IPS DF 4.7 (cell line): ENCODE data around the gene SNUPN.
A peak's percentile ranks its signal among the peaks of the same experiment; 100 is the strongest.

Experiments
- DNase-seq: peaks from one replicate; pipeline ENCODE4 v3.0.0-alpha.2; 2013; ENCODE audit warnings: low spot score; ENCODE audit errors: extremely low read depth

SNUPN gene

DNA sequence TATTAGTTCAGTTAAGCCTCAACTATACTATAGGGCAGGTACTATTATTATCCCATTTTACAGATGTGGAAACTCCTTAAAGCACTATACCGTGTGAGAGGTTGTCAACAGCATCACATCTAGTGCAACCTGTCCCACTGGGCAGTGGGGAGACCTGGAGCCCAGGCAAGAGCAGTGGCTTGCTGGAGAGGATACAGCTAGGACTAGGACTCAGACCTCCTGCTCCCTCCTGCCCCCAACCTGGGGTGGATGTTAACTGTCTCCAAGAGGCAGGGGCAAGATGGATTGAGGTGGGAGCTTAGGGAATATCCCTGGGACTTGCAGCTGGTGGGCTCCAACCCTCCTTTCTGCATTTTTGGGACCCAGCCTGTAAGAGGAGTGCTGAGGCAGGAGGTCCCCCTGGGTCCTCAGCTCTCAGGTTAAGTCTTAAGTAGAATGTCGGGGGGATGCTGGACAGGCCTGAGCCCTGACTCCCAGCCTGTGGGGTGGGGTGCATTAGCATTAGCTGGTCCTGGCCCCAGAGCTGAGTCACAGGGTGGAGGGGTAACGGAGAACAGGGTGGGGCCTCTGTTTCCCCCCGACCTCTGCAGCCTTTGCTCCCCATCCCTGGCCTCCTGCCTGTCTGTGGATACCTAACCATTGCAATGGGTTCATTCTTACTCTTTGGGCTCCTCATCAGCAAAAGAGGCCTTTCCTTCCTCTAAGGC lies 28.8 kb upstream of the SNUPN start:
- DNase-seq = no peak

DNA sequence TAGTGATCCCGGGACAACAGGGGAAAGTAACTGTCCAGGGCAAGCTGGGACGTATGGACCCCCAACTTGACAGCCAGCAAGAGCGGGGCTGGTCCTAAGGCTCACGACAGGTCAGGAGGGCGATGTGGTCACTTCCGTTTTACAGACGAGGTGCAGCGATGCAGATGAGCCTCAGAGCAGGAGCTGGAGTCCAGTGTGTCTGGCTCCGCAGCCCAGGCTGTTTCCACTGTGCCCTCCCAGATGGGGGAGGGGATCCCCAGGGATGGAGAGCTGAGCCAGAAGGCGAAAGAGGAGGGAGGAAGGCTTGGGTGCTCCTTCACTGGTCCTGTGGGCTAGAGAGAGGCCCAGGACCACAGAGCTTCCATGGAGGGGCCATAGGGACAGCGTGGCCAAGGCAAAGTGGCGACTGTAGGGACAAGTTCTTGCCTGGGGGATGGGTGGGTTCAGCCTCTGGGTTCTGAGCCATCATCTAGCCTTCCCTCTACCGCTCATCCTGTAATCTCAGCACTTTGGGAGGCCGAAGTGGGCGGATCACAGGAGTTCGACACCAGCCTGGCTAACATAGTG lies 27.9 kb upstream of the SNUPN start:
- no peak for DNase-seq

DNA sequence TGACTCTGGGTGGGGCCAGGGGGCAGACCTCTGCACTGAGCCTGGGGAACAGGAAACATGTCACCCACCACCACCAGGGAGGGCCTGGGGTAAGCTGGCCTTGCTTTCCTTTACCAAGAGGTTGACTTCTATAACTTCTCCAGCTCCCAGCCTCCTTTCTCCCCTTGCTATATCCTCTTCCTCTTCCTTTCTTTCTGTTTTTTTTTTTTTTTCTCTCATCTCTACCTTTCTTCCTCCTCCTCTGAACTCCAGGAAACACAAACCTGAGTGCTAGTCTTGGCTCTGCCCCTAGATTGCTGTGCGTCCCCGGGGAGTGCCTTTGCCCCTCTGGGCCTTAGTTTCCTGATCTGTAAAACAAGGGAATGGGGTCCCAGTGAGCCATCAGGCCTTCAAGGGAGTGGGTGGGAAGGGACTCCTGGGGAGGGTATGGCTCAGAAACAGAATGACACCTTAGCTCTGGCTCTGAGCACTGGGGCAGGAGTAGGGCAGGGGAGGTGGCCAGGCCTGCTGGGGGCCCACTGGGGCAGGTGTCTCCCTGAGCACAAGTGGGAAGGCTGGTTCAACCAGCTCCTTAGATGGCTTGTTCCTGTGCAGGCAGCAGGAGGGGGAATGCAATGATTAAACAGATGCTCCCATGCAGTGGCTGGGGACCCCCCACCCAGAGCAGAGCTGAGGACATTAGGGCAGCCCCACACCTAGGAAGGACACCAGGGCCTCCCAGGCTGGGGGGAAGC lies 26.5 kb upstream of the SNUPN start:
- no peak for DNase-seq

DNA sequence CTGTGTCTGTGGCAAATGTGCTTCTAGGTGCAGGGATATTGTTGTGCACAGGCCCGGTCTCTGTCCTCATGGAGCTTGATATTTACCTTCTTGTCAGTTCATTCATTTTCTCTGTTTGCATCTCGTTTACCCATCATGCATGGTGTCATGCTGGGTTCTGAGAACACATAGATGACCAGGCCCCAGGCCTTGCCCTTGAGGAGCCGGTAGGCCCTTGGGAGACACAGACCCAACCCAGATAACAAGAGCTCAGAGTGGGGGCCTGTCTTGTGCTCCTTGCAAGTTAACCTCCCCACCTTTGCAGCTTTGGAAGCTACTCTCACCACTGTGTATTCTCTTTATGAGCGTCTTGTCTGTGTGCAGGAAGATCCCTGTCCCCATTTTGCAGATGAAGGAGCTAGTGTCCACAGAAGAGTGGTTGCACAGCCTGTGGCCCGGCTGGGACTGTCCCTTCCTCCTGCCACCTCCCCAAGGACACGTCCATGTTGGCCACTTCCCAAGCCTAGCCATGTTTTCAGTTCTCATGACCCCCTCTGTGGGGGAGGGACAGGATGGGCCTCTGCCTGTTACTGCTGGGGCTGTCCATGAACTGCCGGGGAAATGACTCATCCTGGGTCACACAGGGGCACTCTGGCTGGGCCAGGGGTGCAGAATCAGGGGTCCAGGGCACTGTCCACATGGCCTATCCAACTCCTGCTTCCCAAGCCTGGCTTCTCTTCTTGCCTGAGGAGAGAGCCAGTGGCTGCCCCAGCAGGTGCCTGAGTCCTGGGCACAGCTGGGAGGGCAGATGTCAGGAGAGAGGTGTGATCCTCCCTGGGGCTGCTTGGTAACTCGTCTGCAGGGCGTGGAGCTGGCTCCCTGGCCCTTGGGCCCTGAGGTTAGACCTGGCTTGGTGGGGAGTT lies 25.6 kb upstream of the SNUPN start:
- no peak for DNase-seq

DNA sequence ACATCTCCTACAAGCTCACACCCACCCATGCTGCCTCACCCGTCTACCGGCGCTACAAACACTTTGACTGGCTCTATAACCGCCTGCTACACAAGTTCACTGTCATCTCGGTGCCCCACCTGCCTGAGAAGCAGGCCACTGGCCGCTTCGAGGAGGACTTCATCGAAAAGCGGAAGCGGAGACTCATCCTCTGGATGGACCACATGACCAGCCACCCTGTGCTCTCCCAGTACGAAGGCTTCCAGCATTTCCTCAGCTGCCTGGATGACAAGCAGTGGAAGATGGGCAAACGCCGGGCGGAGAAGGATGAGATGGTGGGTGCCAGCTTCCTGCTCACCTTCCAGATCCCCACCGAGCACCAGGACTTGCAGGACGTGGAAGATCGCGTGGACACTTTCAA lies 24.3 kb upstream of the SNUPN start:
- DNase-seq = no peak

DNA sequence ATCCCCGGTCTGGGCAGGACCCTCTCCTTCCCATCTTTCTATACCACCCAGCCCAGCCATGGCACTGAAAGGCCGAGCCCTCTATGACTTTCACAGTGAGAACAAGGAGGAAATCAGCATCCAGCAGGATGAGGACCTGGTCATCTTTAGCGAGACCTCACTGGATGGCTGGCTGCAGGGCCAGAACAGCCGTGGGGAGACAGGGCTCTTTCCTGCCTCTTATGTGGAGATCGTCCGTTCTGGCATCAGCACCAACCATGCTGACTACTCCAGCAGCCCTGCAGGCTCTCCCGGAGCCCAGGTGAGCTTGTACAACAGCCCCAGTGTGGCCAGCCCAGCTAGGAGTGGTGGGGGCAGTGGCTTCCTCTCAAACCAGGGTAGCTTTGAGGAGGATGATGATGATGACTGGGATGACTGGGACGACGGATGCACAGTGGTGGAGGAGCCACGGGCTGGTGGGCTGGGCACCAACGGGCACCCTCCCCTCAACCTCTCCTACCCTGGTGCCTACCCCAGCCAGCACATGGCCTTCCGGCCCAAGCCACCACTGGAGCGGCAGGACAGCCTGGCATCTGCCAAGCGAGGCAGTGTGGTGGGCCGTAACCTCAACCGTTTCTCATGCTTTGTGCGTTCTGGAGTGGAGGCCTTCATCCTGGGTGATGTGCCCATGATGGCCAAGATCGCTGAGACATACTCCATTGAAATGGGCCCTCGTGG lies 23.7 kb upstream of the SNUPN start:
- no peak for DNase-seq

DNA sequence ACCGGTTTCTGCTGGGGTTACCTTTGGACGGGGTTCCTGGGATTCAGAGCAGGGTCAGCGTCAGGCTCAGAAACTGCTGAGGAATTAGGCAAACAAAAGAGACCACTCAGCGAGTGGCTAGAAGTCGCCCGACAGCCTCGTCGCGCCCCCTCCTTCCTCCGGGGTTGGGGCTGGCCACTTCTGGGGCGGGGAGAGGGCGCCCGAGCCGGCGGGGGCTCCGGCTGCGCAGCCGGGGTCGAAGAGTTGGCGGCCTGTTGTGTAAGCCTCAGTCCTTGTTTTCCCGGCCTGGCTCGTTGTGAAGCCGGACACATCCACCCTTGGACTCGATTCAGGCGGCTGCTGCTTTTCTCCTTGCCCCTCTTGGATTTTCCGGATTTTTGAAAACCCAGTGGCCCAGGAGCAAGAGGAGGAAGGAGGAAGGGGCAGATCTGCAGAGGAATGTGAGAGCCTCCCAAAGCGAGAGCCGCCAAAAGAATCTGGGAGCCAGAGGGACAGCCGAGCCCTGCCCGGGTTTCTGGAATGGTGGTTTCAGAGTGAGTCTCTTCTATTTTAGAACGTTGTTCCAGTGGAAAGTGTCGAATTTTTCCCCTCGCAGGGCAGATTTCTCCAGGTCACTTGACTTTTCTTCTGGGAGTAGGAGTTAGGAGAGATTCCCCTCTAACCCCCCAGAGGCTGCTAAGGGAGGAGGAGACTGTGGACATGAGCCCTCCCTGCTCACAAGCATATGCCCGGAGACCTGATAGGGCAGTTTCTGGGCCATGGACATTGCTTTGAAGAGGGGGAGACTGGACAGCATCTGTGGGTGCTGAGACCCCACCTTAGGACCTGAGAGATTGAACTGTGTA lies 22.9 kb upstream of the SNUPN start:
- no peak for DNase-seq

DNA sequence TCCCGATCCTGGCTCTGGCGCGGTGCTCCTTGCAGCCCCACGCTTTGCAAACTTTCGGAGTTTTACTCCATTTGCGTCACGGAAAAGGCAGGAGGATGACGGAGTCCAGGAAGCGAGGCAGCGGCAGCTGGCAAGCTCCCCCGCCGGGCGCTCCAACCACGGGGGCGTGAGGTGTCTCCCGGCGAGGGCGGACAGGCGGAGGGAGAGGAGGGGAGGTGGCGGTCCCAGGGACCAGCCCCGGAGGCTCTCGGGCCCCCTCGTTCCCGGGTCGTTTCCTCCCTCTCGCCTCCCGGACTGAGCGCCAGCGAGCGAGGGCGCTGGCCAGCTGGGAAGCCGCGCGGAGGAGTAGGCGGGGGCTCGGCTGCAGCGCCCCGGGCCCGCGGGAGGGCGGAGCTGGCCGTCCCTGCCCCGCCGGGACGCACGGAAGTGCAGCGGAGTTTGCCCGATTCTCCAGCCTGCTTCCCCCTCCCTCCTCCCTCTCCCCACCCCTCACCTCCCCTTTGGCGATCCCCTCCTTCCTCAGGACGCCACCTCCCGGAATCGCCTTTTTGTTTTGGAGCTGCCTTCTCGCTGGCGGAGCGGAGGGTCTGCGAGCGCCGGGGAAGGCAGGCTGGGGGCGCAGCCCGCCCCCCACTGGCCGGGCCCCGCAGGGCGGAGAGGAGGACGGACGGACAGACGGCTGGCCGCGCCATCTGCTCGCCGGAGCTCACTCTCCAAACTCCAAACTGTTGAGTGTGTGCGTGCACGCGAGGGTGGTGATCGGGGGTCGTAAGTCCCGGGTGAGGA lies 22.0 kb upstream of the SNUPN start, which contains the start of gene SNX33:
Gene SNX33 (plus strand): TSS at position 543 of the 786 bp plus-strand sequence. CDS start 1,191 bp downstream, outside the sequence.
- DNase-seq = peak; percentile 60

DNA sequence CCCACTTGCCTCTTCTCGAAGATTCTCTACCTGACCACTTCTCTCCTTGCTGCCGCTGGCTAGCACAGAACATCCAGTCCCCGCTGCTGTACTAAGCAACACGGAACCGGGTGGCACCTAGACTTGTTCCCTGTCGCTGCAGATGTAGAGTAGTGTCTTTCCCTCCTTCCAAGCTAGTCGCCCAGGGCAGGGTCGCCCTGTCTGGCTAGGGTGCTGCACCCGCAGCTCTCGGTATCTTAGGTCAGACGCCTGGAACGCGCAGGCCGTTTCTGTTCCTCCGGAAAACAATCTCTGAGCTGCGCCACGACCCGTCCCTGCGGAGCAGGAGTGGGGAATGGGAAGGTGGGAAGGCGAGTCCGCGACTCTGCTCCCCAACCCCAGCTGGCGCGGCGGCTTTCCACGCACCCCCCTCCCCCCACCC lies 21.4 kb upstream of the SNUPN start:
- no peak for DNase-seq

DNA sequence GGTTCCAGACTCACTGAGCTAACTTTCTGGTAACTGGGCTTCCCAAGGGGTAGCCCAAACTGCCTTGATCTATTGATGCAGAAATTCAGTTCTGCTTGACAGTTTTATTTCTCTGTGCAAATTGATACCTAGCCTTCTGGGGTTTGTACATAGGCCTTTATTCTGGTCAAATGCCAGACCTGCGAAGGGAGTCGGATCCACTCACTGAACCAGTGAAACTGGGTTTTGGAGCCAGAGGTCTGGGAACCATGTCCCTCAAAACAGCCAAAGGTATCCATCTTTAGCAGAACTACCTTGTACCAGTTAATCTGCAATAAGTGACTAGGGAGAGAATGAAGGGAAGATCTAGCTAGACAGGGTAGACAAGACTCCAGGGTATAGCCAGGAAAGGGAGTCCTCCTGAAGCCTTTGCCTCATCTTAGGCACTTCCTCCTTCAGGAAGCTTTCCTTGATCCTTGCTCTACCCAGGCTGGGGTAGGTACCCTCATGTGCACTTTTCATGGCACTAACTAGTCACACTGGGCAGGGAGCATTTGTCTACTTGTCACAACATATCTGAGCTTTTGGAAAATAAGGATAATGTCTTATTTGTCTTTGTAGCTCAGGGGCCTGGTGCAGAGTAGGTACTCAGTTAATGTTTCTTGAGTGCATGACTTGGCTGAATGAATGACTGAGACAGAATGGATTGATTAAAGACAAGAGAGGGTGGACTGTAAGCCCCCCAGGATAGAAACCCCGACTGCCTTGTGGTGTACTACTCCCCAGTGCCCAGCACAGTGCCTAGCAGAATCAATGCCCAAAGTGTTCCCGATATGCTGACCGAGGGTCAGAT lies 20.8 kb upstream of the SNUPN start:
- no peak for DNase-seq

DNA sequence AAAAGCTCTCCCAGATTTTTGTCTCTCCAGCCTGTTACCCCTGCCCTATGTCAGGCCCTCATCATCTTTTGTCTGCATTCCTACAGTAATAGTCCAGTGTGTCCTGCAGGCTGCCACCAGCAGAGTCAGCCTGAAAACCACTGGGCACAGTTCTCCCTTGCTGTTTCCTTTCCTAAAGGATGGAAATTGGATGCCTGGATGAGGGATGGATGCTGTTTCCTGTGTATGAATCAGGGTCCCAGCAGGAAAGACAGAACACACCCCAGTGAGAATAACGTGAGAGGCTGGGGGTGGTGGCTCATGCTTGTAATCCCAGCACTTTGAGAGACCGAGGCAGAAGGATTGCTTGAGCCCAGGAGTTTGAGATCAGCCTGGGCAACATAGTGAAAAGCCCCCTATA lies 18.9 kb upstream of the SNUPN start:
- DNase-seq = no peak

DNA sequence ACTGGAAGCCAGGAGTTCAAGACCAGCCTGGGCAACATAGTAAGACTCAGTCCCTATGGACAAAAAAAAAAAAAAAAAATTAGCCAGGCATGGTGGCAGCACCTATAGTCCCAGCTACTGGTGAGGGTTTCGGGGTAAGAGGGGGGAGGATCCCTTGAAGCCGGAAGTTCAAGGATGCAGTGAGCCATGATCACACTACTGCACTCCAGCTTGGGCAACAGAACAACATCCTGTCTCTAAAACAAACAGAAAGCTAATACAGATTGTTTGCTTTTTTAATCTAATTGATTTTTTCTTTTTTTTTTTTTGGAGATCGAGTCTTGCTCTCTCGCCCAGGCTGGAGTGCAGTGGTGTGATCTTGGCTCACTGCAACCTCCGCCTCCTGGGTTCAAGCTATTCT lies 16.1 kb upstream of the SNUPN start:
- DNase-seq = no peak

DNA sequence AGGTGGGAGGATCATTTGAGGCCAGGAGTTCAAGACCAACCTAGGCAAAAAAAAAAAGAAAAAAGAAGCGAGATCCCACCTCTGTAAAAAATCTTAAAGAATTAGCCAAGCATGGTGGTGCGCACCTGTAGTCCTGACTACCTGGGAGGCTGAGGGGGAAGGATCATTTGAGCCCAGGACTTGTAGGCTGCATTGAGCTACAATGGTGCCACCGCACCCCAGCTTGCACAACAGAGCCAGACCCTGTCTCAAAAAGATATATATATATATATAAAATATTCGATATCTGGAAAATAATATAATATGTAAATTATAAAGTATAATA lies 15.6 kb upstream of the SNUPN start:
- DNase-seq = no peak

DNA sequence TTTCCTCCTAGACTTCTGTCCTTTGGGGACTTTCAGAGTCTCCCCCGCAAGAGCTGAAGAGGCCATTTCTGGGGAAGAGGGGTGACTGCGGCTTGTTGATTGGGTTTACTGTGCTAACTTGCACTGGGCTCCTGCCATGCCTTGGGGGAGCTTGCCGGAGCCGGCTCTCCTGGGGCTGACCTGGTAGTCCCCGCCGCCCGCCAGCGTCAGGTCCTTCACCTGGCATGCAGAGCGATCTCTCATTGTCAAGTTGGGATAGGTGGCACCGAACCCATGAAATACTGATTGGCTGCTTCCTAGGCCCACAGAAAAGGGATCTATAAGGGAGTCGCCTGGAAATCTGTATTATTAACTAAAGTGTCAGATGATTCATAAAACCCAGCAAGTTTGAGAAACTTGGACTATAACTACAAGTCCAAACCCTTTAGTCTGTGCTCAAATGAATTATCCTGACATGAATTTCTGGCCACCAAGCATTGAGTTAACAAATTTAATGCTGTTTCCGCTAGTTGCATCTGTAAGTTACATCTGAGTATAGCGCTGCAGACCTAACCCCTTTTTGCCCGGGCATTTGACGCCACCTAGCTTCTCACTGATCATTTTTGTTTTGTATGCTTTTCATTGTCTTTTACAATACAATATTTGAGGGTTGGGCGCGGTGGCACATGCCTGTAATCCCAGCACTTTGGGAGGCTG lies 15.1 kb upstream of the SNUPN start:
- no peak for DNase-seq

DNA sequence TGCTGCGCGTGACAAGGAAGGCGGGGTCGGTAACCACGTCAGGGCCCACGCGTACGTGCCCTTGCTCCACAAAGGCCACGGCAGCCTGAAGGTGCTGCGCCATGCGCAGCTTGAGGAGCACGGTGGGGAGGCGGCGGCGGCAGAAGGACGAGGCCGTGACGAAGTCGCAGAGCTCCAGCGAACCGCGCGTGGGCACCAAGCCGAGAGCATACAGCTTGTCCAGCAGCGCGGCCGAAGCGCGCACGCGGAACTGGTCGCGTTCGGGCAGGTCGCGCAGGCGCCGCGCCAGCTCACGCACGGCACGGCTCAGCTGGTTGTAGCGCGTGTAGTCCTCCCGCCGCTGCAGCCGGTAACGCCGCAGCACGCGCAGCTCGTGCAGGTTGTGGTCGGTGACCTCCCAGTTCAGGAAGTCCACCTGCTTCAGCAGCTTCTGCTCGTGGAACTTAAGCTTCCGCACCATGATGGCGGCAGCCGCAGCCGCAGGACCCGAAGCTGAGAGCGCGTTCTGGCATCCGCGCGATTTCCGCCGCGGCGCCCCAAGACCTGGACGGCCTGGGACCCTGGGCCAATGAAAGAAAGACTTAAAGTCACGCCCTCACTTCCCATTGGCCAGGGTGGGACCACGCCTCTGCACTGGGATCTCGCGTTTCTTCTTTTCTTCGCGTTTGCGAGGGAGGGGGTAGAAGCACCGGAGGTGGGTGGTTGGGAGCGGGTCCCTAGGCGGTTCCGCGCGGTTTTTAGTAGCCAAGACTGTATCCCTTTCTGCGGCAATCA lies 14.4 kb upstream of the SNUPN start, which contains the start of gene IMP3:
Gene IMP3 (minus strand): TSS at position 516 of the 774 bp plus-strand sequence. CDS start 56 bp downstream, at position 460.
- DNase-seq = peak; percentile 94

DNA sequence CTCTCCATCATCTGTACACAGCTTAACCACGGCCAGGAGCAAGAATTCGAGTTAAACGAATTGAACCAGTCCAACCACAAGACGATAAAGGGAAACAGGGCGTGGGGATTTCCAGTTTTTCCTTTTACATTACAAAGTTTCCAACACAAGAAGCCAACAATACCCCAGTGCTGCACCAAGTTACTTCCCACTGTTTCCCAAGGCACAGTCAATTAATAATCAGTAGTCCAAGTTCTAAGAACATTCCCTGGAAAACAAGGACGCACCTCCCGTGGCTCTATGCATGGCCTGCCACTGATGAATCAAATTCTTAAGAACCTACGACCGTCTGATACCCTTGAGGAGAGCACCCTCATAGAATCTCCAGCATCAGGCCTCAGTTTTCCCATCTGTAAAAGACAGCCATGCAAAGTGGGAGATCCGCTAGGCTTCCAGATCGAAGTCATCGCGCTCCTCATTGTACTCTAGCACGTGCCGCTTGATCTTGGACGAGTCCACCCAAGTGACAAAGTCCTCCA lies 13.7 kb upstream of the SNUPN start:
- DNase-seq = no peak
